HG03378 (cell line): ENCODE data around the gene CYP8B1.
"Not testable (repeated sequence)": the region's sequence is repeated elsewhere in the genome, so short reads cannot be mapped to it uniquely, and the experiment has no call there.

Experiments used
- ATAC-seq: cut with Tn5 transposase; IDR thresholded peaks from one replicate; pipeline ENCODE4 v1.9.1; 2021; ENCODE audit warnings: mild to moderate bottlenecking, moderate library complexity; ENCODE audit not compliant: unreplicated experiment

CYP8B1 gene

DNA sequence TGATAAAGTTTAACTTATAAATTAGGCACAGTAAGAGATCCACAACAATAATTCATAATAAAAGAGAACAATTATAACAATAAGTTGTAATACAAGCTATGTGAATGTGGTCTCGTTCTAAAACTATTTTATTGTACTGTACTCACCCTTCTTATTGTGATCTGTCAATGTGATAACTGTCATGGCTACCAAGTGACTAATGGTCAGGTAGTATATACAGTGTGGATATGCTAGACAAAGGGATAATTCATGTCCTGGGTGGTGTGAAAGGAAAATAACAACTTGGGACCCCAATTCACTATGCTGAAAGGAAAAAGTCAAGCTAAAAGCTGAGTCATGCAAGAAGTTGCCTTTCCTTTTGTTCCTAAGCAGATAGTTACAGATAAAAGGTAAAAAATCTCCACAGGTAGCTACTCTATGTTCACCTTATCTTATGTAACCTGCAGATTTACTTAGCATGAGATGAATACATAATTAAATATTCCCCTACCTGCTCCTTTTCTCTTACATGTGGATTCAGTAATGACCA is 10.7 kb upstream of the CYP8B1 start:
- ATAC-seq: no peak

DNA sequence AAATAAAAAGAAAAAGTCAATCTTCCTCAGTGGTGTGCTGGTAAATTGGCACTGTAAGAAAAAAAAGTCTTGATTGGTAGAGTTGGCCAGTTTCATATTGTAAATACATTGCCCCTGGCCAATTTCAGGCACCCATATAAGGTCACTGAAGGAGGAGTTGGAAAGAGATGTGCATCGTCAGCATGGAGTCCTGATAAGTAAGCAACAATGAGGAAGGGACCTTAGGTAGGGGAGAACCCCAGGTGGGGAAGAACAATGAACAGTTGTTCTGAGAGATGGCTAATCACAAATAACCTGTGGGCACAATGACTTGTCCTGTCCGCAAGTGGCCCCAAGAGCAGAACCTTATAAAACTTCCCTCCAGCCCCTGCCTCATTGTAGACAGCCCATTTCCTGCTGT is 8.6 kb upstream of the CYP8B1 start:
- ATAC-seq: no peak

DNA sequence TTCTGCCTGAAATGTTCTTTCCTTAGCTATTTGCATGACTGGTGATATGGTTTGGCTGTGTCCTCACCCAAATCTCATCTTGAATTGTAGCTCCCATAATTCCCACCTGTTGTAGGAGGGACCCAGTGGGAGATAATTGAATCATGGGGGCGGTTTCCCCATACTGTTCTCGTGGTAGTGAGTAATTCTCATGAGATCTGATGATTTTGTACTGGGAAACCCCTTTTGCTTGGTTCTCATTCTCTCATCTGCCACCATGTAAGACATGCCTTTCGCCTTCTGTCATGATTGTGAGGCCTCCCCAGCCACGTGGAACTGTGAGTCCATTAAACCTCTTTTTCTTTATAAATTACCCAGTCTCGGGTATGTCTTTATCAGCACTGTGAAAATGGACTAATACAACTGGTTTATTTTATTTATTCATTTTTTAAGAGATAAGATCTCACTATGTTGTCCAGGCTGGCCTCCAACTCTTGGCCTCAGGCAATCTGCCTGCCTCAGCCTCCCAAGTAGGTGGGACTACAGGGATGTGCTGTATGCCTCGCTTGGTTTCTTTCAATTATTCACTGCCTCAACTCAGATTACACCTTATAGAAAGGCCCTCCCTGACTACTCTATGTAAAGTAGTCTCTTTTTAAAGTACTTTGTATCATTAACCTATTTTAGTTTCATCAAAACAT is 7.7 kb upstream of the CYP8B1 start:
- not testable (repeated sequence) for ATAC-seq

DNA sequence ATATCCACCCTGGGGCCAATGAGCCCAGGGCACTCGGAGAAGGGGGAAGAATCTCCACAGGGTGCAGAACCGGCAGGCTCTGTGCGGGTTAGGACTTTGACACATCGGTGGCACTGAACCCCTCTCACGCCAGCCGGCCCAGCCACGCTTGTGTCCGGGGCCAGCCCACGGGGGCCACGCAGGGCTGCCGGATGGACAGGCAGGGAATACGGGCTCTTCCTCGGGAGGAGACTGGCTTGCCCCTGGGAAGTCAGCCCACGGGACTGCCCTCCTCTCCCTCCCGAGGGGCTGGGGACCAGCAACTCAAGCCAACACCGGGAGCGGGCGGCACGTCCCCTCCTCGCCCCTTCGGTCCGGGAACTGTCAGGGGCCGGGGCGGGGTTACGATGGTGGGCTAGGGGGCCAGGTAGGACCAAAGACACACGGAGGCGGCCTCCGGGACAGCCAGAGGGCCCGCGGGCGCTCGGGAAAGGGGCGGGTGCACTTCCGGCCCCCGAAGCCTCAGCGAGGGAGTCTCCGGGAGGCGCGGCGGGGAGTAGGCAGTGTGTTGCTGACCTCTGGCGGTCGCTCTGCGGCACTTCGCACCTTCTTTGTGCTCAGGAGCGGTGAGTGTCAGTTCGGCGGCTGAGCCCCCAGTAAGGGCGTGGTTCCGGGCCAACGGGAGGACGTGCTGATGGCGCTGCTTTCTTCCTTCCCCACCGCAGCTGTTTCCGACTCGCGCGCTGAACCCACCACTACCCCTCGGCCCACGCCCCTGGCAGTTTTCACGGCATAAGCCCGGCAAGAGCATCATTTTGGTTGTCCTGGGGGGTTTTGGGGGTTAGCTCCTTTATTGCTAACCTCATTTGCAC is 5.1 kb upstream of the CYP8B1 start:
- ATAC-seq: peak; percentile 95

DNA sequence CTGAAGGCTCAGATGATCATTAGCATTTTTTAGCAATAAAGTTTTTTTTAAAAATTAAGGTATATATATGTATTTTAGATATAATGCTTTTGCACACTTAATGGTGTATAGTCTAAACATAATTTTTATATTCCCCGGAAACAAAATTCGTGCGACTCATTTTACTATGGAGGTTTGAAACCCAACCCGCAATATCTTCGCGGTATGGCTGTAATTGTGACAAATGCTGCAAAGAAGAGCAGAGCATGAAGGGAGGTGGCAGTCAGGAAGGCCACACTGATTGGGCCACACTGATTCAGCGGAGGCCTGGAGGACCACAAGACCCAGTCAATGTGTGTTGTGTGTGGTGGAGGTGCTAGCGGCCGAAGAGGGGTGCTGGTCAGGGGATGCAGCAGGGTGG is 4.5 kb upstream of the CYP8B1 start:
- no peak for ATAC-seq

DNA sequence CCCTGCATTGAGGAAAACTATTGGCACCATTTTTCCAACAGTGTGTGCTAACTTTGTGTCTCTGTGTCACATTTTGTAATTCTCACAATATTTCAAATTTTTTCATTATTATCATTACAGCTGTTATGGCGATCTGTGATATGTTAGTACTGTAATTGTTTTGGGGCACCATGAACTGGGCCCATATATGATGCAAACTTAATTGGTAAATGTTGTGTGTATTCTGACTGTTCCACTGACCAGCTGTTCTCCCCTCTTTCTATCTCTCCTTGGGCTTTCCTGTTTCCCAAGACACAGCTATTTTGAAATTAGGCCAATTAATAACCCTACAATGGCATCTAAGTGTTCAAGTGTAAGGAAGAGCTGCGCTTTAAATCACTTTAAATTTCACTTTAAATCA is 2.2 kb upstream of the CYP8B1 start:
- ATAC-seq: no peak

DNA sequence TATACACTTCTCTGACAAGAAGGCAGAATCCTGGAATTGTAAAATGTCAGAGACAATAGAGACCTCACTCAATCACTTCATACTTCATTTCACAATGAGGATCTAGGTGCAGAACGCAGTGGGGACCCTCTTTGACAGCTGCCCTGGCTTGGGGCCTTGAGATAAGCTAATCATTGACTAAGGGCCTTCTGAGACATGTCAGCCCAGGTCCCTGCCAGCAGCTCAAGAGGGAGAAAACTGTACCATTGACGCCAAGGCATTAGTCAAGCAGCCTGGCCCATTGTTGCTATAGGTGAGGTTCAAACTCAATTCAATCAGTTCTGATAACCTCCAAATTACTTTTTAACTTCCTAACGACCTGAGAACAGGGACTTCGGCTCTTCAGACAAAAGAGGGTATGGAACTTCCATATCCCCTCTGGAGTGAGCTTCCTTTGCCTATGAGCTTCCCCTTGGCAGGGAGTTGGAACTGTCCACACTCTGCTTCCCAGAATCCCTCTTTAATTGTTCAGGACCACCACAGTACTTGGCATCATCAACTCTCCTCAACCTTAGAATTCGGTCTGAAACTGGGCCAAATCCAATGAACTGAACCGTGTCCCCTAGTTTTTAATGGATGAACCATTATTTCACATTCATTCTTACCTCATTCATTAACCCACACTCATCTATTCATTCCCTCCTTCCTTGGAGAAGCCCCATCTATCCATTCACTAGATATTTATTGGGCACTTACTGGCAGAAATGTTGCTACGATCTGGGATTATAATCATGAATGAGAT is 1.5 kb upstream of the CYP8B1 start:
- ATAC-seq: no peak

DNA sequence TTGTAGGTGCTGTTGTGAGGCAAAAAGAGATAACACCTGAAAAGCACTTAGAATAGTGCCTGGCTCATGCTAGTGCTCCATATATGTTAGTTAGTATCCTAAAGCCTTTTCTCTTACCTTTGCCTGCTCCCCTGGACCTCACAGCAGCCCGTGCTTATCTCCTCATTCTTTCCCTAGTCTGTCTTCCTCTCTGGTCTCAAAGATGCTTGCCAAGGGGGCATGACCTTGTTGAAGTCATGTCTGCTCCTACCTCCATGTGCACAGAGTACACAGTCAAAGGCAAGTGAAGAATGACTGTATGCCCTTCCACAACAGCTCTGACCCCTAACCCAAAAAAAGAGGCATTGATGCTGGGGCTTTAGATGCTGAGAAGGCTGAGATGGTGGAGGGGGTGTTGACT is 722 bp upstream of the CYP8B1 start:
- no peak for ATAC-seq

DNA sequence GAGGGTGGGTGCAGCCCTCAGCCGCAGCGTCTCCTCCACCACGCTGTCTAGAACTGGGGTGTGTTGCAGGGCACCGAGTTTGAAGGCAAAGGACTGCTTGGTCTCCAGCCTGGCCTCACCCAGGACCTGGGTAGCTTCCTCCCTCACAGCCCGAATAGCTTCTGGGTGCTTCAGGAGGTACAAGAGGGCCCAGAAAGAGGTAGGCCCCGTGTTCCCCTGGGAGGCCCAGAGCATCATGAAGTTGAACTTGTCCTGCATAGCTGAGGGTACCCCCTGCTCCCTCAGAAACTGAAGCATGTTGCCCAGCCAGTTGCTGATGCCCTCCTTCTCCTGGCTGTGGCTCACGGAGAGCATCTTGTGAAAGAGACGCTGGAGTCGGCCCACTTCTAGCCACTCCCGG is 930 bp downstream of the CYP8B1 start:
- ATAC-seq: no peak

DNA sequence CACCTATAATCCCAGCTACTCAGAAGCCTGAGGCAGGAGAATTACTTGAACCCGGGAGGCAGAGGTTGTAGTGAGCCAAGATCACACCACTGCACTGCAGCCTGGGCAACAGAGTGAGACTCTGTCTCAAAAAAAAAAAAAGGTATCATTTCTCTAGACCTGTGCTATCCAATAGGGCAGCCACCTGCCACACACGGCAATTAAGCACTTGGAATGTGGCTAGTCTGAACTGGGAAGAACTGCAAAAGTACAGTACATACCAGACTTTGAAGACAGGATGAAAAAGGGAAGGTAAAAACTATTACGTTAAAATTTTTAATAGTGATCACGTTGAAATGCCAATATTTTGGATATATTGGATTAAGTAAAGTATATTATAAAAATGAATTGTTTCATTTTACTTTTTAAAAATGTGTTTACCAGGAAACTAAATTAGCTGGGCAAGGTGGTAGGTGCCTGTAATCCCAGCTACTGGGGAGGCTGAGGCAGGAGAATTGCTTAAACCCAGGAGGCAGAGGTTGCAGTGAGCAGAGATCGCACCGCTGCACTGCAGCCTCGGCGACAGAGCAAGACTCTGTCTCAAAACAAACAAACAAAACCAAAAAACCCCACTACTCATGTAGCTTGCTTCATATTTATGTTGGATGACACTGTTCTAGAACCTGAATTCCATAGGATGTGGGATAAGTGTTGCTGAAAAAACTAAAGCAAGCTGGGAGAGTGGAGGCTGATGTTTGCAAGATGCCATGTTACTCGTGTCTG is 2.3 kb downstream of the CYP8B1 start:
- ATAC-seq: no peak

DNA sequence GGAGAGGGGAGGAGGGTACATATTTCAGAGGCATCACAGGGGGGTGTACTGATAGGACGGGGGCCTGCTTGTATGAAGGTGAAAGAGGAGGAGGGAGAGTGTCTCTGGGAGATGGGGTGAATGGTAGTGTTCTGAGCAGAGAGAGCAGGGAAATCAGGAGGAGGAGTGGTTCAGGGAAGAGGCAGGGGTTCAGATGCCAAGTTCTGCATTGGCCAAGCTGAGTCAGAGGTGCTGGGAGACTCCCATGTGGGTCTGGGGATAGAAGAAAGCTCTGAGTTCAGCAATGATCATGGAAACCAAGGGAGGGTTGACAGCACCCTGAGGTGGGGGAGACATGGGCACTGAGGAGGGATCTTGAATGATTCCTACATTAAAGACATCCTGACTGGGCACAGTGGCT is 3.0 kb downstream of the CYP8B1 start:
- no peak for ATAC-seq

DNA sequence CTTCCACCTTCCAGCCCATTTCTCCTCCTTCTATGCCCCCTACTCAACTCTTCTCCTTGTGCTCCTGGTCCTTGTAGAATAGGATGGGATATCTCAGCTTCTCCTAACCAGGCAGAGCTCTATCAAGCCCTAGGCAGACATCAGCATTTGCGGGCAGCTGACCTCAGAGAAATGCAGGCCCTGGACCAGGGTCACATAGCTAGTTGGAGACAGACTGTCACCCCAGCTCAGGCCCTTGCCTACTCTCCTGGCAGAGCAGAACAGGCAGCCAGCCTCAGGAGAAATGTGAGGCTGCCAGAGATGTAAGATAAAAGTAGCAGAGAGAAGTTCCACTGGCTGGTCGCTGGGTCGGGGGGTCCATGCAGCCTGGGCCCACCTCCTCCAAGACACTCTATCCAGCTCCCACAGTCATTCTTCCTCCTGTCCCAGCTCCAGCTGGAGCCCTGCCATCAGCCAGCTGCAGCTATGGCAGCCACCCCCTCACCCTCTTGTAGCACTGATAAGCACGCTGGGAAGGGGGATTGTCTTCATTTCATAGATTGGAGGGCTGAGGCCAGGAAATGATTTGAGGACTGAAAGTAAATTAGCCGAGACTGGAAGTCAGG is 4.0 kb downstream of the CYP8B1 start:
- no peak for ATAC-seq

DNA sequence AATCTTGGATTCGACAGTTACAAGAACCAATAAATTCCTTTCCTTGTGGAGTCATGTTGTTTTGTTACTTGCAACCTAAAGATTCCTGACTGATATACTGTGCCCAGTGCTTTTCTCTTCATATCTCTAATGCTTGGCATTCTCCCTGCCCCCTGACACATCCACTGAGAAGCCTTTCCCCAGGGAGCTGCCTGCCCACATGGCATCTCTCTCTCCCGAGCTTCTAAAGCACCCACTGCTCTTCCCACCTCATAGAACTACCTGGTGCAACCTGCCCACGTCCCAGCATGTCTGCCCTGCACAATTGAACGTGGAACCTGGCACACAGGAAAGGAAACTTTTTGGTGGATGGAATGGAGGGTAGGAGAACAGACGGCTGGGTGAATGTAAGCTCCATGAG is 6.8 kb downstream of the CYP8B1 start:
- no peak for ATAC-seq

DNA sequence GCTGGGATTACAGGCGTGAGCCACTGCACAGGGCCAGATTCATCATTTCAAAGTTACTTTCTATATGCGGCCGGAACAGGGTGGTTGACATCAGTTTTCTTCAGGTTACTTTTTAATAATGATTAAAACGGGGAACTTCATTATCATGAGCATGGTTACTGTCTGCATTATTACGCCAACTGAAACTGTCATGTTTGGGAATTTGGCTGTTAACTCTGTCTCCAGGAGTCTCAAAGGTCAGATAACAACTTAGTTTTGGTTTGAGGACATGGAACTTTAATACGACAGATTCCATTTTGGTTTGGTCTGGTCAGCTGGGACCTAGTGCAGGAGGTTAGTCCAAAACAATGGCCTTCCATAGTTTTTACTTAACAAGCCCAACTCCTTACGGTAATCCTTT is 8.5 kb downstream of the CYP8B1 start:
- no peak for ATAC-seq

DNA sequence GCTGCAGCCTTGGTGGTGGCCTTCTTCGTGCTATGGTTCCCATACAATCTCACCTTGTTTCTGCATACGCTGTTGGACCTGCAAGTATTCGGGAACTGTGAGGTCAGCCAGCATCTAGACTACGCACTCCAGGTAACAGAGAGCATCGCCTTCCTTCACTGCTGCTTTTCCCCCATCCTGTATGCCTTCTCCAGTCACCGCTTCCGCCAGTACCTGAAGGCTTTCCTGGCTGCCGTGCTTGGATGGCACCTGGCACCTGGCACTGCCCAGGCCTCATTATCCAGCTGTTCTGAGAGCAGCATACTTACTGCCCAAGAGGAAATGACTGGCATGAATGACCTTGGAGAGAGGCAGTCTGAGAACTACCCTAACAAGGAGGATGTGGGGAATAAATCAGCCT is 10.4 kb downstream of the CYP8B1 start:
- ATAC-seq: no peak

DNA sequence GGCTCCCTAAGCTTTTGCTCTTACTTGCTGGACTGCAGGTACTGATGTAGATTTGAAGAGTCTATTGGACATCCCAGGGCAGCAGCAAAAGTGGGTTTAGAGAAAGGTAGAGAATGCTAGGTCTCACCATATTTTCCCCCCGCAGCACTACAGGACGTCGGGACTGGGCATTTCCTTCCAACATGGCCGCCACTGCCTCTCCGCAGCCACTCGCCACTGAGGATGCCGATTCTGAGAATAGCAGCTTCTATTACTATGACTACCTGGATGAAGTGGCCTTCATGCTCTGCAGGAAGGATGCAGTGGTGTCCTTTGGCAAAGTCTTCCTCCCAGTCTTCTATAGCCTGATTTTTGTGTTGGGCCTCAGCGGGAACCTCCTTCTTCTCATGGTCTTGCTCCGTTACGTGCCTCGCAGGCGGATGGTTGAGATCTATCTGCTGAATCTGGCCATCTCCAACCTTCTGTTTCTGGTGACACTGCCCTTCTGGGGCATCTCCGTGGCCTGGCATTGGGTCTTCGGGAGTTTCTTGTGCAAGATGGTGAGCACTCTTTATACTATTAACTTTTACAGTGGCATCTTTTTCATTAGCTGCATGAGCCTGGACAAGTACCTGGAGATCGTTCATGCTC is 11.2 kb downstream of the CYP8B1 start:
- no peak for ATAC-seq

DNA sequence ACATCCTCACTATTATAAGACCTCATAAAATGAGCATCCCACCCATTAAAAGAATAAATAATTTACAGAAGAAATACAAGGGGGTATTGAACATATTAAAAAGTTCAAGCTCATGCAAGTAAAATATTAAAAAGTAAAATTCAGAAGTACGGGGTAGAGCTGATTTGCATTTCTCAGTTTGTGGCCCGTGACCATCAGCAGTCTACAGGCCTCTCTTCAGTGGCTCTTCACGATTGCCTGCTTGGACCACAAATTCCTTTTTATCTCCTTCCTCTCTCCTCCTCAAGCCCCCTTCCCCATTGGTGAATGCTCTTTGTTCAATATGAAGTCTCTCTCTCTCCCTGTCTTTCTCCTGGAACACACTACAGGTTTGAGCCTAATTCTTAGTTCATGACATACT is 19.1 kb downstream of the CYP8B1 start:
- ATAC-seq: no peak

DNA sequence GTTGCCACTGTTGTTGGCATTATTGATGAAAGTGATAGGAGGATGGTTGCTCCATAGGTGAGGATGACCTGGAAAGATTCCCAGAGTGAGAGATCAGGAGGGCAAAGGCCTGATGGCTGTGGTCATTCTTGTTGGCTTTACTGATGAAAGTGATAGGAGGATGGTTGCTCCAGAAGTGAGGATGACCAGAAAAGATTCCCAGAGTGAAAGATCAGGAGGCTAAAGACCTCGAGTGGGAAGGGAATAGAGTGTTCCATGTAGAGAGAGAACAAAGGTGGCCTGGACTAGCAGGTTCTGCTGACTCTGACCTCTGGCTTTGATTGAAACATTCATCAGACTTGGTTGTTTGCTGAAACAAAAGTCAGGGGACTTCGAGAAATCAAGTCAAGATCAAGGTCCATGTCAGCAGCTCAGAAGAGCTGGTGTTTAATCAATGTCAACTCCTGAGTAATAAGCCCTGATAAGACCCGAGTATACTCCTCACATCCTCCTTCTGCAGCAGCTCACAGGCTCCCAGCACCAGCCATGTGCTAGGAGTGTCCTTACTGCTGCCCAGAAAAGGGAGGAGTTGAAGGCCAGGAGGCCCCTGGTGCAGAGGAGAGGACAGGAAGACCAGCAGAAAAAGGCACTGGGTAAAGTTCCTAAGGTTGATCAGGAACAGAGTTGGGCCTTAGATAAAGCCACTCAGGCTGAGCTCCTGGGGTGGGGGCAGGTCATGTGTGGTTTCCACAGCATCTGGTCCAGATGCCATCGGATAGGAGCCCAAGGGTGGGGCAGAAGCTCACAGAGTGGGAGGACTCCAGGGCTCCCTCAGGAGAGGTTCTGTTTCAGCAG is 19.9 kb downstream of the CYP8B1 start:
- no peak for ATAC-seq

DNA sequence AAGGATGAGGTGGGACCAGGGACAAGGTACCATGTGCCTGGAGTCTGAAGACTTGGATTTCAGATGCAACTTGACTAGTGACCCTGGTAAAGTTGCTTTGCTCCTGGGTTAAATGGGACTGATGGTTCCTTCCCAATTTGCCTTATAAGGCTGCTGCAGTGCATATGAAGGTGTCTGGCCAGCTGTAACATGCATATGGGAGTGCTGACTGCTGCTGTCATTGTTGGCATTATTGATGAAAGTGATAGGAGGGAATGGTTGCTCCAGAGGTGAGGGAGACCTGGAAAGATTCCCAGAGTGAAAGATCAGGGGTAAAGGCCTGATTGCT is 20.5 kb downstream of the CYP8B1 start:
- no peak for ATAC-seq
